Neuronal stem cell (in vitro differentiated cells): Measurements from ENCODE around the gene MED16.
A peak's percentile ranks its signal among the peaks of the same experiment; 100 is the strongest.
"Not testable (repeated sequence)": the region's sequence is repeated elsewhere in the genome, so short reads cannot be mapped to it uniquely, and the experiment has no call there.

Experiments
- DNase-seq: peaks from one replicate; pipeline ENCODE4 v3.0.0-alpha.2; 2013; ENCODE audit warnings: low spot score
- H2AFZ ChIP-seq: one replicate; pipeline ENCODE4 v1.6.1; 2013; ENCODE audit warnings: mild to moderate bottlenecking, low read length, inconsistent platforms
- H2AK5ac ChIP-seq: 2 replicates; pipeline ENCODE4 v1.6.1; 2013; ENCODE audit warnings: low read depth, mild to moderate bottlenecking, inconsistent platforms, low read length, moderate library complexity, mixed read lengths
- H2BK120ac ChIP-seq: 2 replicates; pipeline ENCODE4 v1.6.1; 2013; ENCODE audit warnings: low read depth, mild to moderate bottlenecking, inconsistent platforms, low read length, moderate library complexity, mixed read lengths
- H2BK12ac ChIP-seq: one replicate; pipeline ENCODE4 v1.6.1; 2013; ENCODE audit warnings: low read length, inconsistent platforms
- H2BK15ac ChIP-seq: 2 replicates; pipeline ENCODE4 v1.6.1; 2013; ENCODE audit warnings: mild to moderate bottlenecking, low read length, inconsistent platforms, mixed read lengths
- H2BK5ac ChIP-seq: one replicate; pipeline ENCODE4 v1.6.1; 2013; ENCODE audit warnings: inconsistent platforms, mild to moderate bottlenecking, low read length, moderate library complexity
- H3K14ac ChIP-seq: one replicate; pipeline ENCODE4 v1.6.1; 2013; ENCODE audit warnings: low read length, inconsistent platforms
- H3K18ac ChIP-seq: 2 replicates; pipeline ENCODE4 v1.6.1; 2013; ENCODE audit warnings: low read length, inconsistent platforms
- H3K23ac ChIP-seq: 2 replicates; pipeline ENCODE4 v1.6.1; 2013; ENCODE audit warnings: low read depth, mild to moderate bottlenecking, mixed read lengths, low read length, inconsistent platforms; ENCODE audit not compliant: poor library complexity
- H3K27ac ChIP-seq: replicated peaks from 3 replicates; pipeline ENCODE4 v1.5.1; 2013; ENCODE audit warnings: low read length, inconsistent platforms
- H3K27me3 ChIP-seq, 3 experiments: 2 replicates each; pipeline ENCODE4 v1.6.1; 2013; ENCODE audit warnings: low read length in 3 of 3, mild to moderate bottlenecking in 2 of 3, inconsistent platforms in 1 of 3, low read depth in 1 of 3, mixed read lengths in 1 of 3, moderate library complexity in 1 of 3; ENCODE audit not compliant: control insufficient read depth in 3 of 3, insufficient read depth in 3 of 3
- H3K36me3 ChIP-seq, 2 donors: replicated peaks in 1 of 2; 2 replicates each; pipeline ENCODE4 v1.6.1; 2013; ENCODE audit warnings: low read length in 2 of 2; ENCODE audit not compliant: control insufficient read depth in 2 of 2, insufficient read depth in 2 of 2
- H3K4ac ChIP-seq: 2 replicates; pipeline ENCODE4 v1.6.1; 2013; ENCODE audit warnings: inconsistent platforms, mild to moderate bottlenecking, low read length, moderate library complexity
- H3K4me1 ChIP-seq, 2 donors: 1 replicate in 1 of 2; 2 replicates in 1 of 2; pipeline ENCODE4 v1.6.1; 2013; ENCODE audit warnings: low read length in 2 of 2, low read depth in 1 of 2; ENCODE audit not compliant: control insufficient read depth in 2 of 2, insufficient read depth in 1 of 2
- H3K4me2 ChIP-seq: one replicate; pipeline ENCODE4 v1.6.1; 2013; ENCODE audit warnings: mild to moderate bottlenecking, low read length, inconsistent platforms; ENCODE audit not compliant: insufficient read depth, poor library complexity, severe bottlenecking
- H3K4me3 ChIP-seq, 2 donors: 2 replicates each; pipeline ENCODE4 v1.5.1; 2013; ENCODE audit warnings: low read length in 2 of 2, mild to moderate bottlenecking in 2 of 2, inconsistent platforms in 1 of 2, moderate library complexity in 1 of 2
- H3K79me1 ChIP-seq: one replicate; pipeline ENCODE4 v1.6.1; 2013; ENCODE audit warnings: low read depth, mild to moderate bottlenecking, inconsistent platforms, low read length, moderate library complexity
- H3K9ac ChIP-seq: one replicate; pipeline ENCODE4 v1.6.1; 2013; ENCODE audit warnings: mild to moderate bottlenecking, low read depth, low read length, inconsistent platforms; ENCODE audit not compliant: poor library complexity
- H3K9me3 ChIP-seq, 2 donors: replicated peaks in 1 of 2; 2 replicates each; pipeline versions ENCODE3 to v1.6.1; 2013; ENCODE audit warnings: low read length in 2 of 2, mild to moderate bottlenecking in 2 of 2, inconsistent platforms in 1 of 2, low read depth in 1 of 2, mixed read lengths in 1 of 2, moderate library complexity in 1 of 2; ENCODE audit not compliant: control insufficient read depth in 2 of 2, insufficient read depth in 1 of 2
- H4K8ac ChIP-seq: one replicate; pipeline ENCODE4 v1.6.1; 2013; ENCODE audit warnings: low read depth, mild to moderate bottlenecking, inconsistent platforms, low read length, moderate library complexity
- H4K91ac ChIP-seq: one replicate; pipeline ENCODE4 v1.6.1; 2013; ENCODE audit warnings: low read length, low read depth, mild to moderate bottlenecking, inconsistent platforms; ENCODE audit not compliant: poor library complexity
- WGBS, 2 donors: extraction: QIAGEN DNeasy Blood & Tissue Kit; methylation state at CpG; one replicate each; pipeline ENCODE4 v1.1.7; 2013; ENCODE audit warnings: missing lambda C conversion rate in 2 of 2, mixed read lengths in 1 of 2; ENCODE audit not compliant: insufficient read length in 2 of 2, insufficient replicate concordance in 1 of 2; ENCODE audit errors: extremely low coverage in 2 of 2; 5-methylcytosine and 5-hydroxymethylcytosine counted together

MED16 gene

DNA sequence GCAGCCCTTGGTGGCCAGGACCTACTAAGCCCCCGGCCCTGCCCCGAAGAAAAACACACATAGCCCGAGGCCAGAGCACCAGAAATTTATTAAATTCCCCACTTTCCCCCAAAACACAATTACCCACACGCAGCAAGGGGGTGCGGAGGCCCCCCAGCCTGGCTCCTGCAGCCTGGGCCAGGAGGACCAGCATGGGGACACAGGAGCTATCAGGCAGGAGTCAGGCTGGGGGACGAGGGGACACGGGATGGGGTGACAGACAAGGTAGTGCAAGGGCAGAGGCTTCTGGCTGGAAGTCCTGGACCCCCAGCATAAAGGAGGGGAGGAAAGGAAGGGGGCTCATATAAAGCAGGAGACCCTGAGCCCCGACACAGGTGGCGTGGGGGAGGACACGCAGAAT, 3.4 kb upstream of the MED16 start:
- no CpG with 5 or more reads among the region's 10 CpGs for WGBS, 2 donors
- Histone ChIP-seq H3K4me3 (no peak overlapping the region), H3K23ac (no peak overlapping the region), H4K91ac (no peak overlapping the region), H2BK12ac (no peak overlapping the region), H3K4ac (no peak overlapping the region), H2AFZ (no peak overlapping the region), H2BK120ac (no peak overlapping the region), H3K4me2 (no peak overlapping the region), H3K27me3 (no peaks in the 10 kb centered on the region), H2AK5ac (no peak overlapping the region), H3K4me1 (peaks cover 0 to 7% of the 10 kb centered on the region in 2 donors), H3K79me1 (peaks cover 9% of the 10 kb centered on the region), H4K8ac (no peak overlapping the region), H3K36me3 (peaks cover 2 to 39% of the 10 kb centered on the region in 2 donors), H2BK5ac (no peak overlapping the region), H3K9ac (peak overlapping the region; percentile 12), H3K9me3 (no peaks in the 10 kb centered on the region), H3K14ac (no peak overlapping the region), H2BK15ac (no peak overlapping the region), H3K27ac (no peak overlapping the region), H3K18ac (no peak overlapping the region)
- no peak for DNase-seq

DNA sequence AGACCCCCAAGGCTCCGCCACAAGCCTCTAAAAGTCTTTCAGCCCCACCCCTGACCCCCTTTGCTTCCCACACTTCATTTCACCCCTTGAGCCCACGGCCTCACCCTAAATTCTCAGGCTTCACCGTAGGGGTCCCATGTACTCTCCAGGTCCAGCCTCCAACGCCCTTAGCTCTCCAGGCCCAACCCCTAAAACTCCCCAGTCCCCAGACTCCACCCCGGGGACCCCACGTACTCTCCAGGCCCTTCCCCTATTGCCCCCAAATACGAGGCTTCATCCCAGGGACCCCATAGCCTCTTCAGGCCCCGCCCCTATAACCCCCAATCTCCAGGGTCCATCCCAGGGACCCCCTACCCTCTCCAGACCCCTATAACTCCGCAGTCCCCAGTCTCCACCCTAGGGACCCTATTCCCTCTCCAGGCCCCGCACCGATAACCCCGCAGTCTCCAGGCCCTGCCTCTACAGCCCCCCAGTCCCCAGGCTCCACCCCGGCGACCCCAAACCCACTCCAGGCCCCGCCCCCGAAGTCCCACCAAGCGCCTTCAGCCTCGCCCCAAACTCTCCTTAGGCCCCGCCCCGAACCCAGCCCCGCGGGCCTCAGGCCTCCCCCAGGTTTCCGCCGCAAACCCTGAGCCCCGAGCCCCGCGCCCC, 619 bp downstream of the MED16 start:
- WGBS, 2 donors, result no CpG with 5 or more reads among the region's 27 CpGs

DNA sequence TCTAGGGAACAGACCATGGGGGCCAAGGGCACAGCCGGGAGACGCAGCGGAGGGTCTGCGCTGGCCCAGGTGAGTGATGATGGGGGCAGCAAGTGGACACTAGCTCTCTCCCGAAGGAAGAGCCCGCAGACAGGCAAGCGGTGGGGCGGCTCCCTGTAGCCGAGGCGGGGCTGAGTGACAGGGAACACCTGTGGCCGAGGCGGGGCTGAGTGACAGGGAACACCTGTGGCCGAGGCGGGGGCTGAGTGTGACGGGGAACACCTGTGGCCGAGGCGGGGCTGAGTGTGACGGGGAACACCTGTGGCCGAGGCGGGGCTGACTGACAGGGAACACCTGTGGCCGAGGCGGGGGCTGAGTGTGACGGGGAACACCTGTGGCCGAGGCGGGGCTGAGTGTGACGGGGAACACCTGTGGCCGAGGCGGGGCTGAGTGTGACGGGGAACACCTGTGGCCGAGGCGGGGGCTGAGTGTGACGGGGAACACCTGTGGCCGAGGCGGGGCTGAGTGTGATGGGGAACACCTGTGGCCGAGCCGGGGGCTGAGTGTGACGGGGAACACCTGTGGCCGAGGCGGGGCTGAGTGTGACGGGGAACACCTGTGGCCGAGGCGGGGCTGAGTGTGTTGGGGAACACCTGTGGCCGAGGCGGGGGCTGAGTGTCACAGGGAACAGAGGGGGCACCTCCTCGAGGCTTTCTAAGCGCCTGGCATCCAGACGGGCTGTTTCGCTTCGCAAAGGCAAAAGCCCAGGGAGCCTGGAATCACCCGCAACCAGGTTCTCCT, 1.4 kb downstream of the MED16 start:
- peak overlapping the region; percentile 97 for H2BK5ac ChIP-seq
- H3K4me3 ChIP-seq, result peak overlapping the region in 1 of 2 donors; percentile 96
- H3K18ac ChIP-seq, H3K23ac ChIP-seq, H4K8ac ChIP-seq, H2BK15ac ChIP-seq, H3K4me1 ChIP-seq, H3K14ac ChIP-seq, H2BK120ac ChIP-seq, H3K27me3 ChIP-seq, DNase-seq, H3K9me3 ChIP-seq, H2AFZ ChIP-seq, H2BK12ac ChIP-seq, H4K91ac ChIP-seq, H3K27ac ChIP-seq, H3K4ac ChIP-seq: not testable (repeated sequence)
- peaks cover 12% of the 10 kb centered on the region for H3K79me1 ChIP-seq
- WGBS, 2 donors, result no CpG with 5 or more reads among the region's 50 CpGs
- H2AK5ac ChIP-seq, result peak overlapping the region; percentile 100
- peaks cover 20 to 47% of the 10 kb centered on the region in 2 donors for H3K36me3 ChIP-seq
- H3K9ac ChIP-seq, result peak overlapping the region; percentile 70
- peak overlapping the region; percentile 83 for H3K4me2 ChIP-seq

More for the DNA sequence above, 619 bp downstream of the MED16 start:
- no peak overlapping the region for H3K27ac ChIP-seq
- H2BK120ac ChIP-seq, result peak overlapping the region; percentile 81
- H2AK5ac ChIP-seq, result peak overlapping the region; percentile 100
- H3K4me2 ChIP-seq, result peak overlapping the region; percentile 83
- no peak for DNase-seq
- no peak overlapping the region for H3K14ac ChIP-seq
- H3K36me3 ChIP-seq, result peaks cover 18 to 47% of the 10 kb centered on the region in 2 donors
- no peak overlapping the region for H2BK12ac ChIP-seq
- no peak overlapping the region for H3K4ac ChIP-seq
- no peak overlapping the region for H4K8ac ChIP-seq
- no peak overlapping the region for H2BK15ac ChIP-seq
- peak overlapping the region; percentile 97 for H2BK5ac ChIP-seq
- H3K18ac ChIP-seq, result peak overlapping the region; percentile 38
- H3K79me1 ChIP-seq, result peaks cover 12% of the 10 kb centered on the region
- H3K4me1 ChIP-seq, result no peaks in the 10 kb centered on the region
- no peak overlapping the region for H3K23ac ChIP-seq
- H3K4me3 ChIP-seq, result peak overlapping the region; percentile 96 to 100
- no peaks in the 10 kb centered on the region for H3K27me3 ChIP-seq
- peak overlapping the region; percentile 100 for H2AFZ ChIP-seq
- peak overlapping the region; percentile 9 for H3K9ac ChIP-seq
- peaks cover 0 to 2% of the 10 kb centered on the region in 2 donors for H3K9me3 ChIP-seq
- H4K91ac ChIP-seq, result no peak overlapping the region

DNA sequence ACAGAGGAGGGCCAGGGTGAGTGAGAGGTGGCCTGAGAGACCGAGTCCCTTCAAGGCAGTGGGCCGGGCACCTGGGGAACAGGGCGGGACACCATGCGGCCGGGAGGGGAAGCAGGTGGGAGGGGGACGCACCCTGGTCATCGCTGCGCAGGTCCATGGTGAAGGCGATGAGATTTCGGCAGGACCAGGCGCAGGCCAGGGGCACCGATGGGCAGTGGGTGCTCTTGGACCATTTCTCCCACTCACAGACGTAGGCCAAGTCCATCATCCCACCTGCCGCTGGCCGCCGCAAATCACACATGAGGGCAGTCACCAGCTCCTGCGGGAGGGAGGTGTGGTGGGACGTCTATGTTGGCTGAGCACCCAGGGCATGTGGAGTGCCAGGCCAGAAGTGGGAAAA, 2.2 kb downstream of the MED16 start:
- Histone ChIP-seq H2AFZ (no peak overlapping the region), H3K4ac (no peak overlapping the region), H3K23ac (no peak overlapping the region), H3K18ac (no peak overlapping the region), H2BK15ac (no peak overlapping the region), H2BK5ac (no peak overlapping the region), H3K14ac (no peak overlapping the region), H2BK12ac (no peak overlapping the region), H3K36me3 (peaks cover 26 to 50% of the 10 kb centered on the region in 2 donors), H3K4me2 (no peak overlapping the region), H3K79me1 (peaks cover 13% of the 10 kb centered on the region), H2AK5ac (no peak overlapping the region), H3K4me3 (peak overlapping the region in 1 of 2 donors; percentile 29), H3K27me3 (no peaks in the 10 kb centered on the region), H3K9ac (peak overlapping the region; percentile 4), H2BK120ac (no peak overlapping the region), H4K91ac (no peak overlapping the region), H3K9me3 (peaks cover 0 to 2% of the 10 kb centered on the region in 2 donors), H3K27ac (no peak overlapping the region), H3K4me1 (no peaks in the 10 kb centered on the region), H4K8ac (no peak overlapping the region)
- WGBS, 2 donors, result no CpG with 5 or more reads among the region's 18 CpGs
- no peak for DNase-seq
